Heart left ventricle (tissue), 13 donors: ENCODE results near the gene SLC13A3.

Source experiments
- CTCF ChIP-seq, 12 donors: fragments of 200-600 bp; sonication (generic) in 4 of 12; IDR thresholded peaks; one replicate each; pipeline versions ENCODE4 v1.5.0 to v1.8.0; 2018 to 2022; ENCODE audit warnings: antibody characterized with exemption in 12 of 12, mild to moderate bottlenecking in 5 of 12
- POLR2A ChIP-seq, 2 donors: fragments of 450-650 bp; IDR thresholded peaks; one replicate each; pipeline ENCODE4 v1.6.1; 2017; ENCODE audit warnings: antibody characterized with exemption in 2 of 2, mild to moderate bottlenecking in 2 of 2, moderate library complexity in 2 of 2
- donor health status: ischemic (EF 13 %, LVEDD 7.1; RV severe dilation, severe dysfunction).
- donor health status: DM: no; HTN: yes; CAD: no.
- donor health status: DM: no; HTN: no; CAD: no.
- donor health status: ischemic (EF 25% LVEDD 6.9; RV normal size, moderate dysfunction).
- donor health status: ischemic (EF 25% LVEDD 5.7; RV mildly dilated, moderate dysfunction).
- donor health status: ischemic (EF 35%, LVEDD 5.7; RV mildly dilated, moderate dysfunction).
- donor health status: nonischemic (EF 11% LVEDD 7.7; RV severe dilation, severe dysfunction).
- donor health status: DM: yes; HTN: yes; CAD: no.
- donor health status: PGD.
- donor health status: ischemic (EF 29% LVEDD 5.4; RV normal size, mild dysfunction).
- donor health status: nonischemic (EF 23%, LVEDD 6.1; RV moderate dilation, normal function).

- TF ChIP-seq CTCF (IDR thresholded peaks at IDR 0.05) (no peak), POLR2A (IDR thresholded peaks at IDR 0.05) (no peak)
Measured at GRCh38 chr20:46551522-46552381, 99.5 kb downstream of the SLC13A3 start.
